LNCaP clone FGC (cell line): ENCODE results near the gene LAMA2.
"Not testable (repeated sequence)": the region's sequence is repeated elsewhere in the genome, so short reads cannot be mapped to it uniquely, and the experiment has no call there.

Experiments used
- DNase-seq: peaks from one replicate; pipeline ENCODE4 v3.0.0-alpha.2; 2011; ENCODE audit warnings: low read depth
- H3K4me3 ChIP-seq: 2 replicates; pipeline ENCODE4 v1.5.1; 2011; ENCODE audit warnings: mild to moderate bottlenecking, low read depth, low read length, control low read depth
- CTCF ChIP-seq: IDR thresholded peaks from 2 replicates; pipeline ENCODE4 v1.5.1; 2012; ENCODE audit warnings: mild to moderate bottlenecking; ENCODE audit not compliant: control insufficient read depth, insufficient read depth; ENCODE audit errors: extremely low read depth

The LAMA2 gene

DNA sequence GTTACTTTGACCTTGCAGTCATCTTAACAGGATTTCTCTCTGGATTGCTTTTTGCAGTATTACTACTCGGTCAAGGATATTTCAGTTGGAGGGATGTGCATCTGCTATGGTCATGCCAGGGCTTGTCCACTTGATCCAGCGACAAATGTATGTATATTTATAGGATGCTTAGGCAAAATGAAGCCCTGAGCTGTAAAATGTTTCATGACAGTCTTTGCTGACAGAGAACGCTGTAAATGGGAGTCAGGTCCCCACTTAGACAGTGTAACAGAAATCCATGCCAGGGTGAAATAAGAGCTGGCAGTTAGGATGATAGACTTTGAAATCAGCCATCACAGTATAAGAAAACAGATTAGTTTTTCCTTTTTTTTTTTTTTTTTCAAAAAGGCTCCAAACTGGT, 264.0 kb downstream of the LAMA2 start:
- DNase-seq: no peak
- no peak overlapping the region for H3K4me3 ChIP-seq
- no peak for TF ChIP-seq CTCF

DNA sequence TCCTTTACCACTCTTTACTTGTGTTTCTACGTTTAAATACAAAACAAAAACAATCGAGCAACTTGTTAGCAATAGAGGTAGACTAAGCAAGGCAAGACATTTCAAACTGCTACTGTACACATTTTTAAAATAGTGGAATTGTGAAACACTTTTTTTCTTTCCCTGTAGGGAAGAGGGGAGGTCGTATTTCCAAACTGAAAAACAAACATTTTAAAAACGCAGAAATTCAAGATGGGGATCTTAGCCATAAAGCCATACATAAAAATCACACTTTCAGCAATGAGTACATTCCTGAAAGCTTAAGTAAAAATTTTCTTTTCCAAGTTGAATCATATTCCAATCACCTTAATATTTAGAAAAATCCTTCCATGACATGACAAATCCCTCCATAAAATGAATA, 267.6 kb downstream of the LAMA2 start:
- no peak overlapping the region for H3K4me3 ChIP-seq
- TF ChIP-seq CTCF: no peak
- no peak for DNase-seq

- H3K4me3 ChIP-seq: no peak overlapping the region
- TF ChIP-seq CTCF: no peak
- DNase-seq: no peak
Observed at GRCh38 chr6:129153257-129153656, 270.3 kb downstream of the LAMA2 start.

GRCh38 chr6:129159242-129159641, 276.3 kb downstream of the LAMA2 start:
- DNase-seq, H3K4me3 ChIP-seq: not testable (repeated sequence)

DNA sequence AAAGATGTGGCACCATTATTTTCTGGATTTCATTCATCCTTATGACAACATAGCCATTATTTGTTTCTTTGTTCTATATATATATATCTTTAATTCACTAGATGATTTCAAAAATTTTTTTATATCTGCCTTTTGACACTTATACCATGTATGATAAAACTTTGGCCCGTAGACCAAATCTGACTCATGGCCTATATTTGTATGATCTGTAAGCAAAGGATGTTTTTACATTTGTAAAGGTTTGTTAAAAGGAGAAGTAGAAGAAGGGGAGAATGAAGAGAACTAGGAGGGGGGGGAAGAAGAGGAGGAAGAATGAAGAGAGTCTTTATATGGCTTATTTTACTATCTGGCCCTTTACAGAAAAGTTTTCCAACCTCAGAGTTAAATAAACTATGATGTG, 279.7 kb downstream of the LAMA2 start:
- H3K4me3 ChIP-seq: no peak overlapping the region
- no peak for DNase-seq
- TF ChIP-seq CTCF: no peak

DNA sequence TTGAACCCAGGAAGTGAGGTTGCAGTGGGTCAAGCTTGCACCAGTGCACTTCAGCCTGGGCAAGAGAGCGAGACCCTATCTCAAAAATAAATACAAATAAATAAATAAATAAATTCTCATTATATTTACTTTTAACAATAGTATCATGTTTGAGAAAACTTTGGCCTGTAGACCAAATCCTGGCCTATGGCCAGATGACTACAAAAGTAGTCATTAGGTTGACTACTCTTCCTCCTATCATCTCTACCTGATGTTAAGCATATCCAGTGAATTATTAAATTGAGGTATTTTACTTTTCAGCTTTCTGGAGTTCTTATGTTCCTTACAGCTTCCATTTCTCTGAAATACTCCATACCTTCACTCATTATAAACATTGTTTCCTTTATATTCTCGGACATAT, 280.6 kb downstream of the LAMA2 start:
- no peak for DNase-seq
- no peak for TF ChIP-seq CTCF
- no peak overlapping the region for H3K4me3 ChIP-seq

- DNase-seq: no peak
- TF ChIP-seq CTCF: no peak
- H3K4me3 ChIP-seq: no peak overlapping the region
Observed at GRCh38 chr6:129164032-129164431, 281.1 kb downstream of the LAMA2 start.

DNA sequence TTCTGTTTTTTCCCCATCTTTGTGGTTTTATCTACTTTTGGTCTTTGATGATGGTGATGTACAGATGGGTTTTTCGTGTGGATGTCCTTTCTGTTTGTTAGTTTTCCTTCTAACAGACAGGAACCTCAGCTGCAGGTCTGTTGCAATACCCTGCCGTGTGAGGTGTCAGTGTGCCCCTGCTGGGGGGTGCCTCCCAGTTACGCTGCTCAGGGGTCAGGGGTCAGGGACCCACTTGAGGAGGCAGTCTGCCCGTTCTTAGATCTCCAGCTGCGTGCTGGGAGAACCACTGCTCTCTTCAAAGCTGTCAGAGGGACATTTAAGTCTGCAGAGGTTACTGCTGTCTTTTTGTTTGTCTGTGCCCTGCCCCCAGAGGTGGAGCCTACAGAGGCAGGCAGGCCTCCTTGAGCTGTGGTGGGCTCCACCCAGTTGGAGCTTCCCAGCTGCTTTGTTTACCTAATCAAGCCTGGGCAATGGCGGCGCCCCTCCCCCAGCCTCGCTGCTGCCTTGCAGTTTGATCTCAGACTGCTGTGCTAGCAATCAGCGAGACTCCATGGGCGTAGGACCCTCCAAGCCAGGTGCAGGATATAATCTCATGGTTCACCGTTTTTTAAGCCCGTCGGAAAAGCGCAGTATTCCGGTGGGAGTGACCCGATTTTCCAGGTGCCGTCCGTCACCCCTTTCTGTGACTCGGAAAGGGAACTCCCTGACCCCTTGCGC, 289.5 kb downstream of the LAMA2 start:
- H3K4me3 ChIP-seq, DNase-seq: not testable (repeated sequence)
